ENCODE data around the gene DACH2.
A peak's percentile ranks its signal among the peaks of the same experiment; 100 is the strongest.

The DACH2 gene

DNA sequence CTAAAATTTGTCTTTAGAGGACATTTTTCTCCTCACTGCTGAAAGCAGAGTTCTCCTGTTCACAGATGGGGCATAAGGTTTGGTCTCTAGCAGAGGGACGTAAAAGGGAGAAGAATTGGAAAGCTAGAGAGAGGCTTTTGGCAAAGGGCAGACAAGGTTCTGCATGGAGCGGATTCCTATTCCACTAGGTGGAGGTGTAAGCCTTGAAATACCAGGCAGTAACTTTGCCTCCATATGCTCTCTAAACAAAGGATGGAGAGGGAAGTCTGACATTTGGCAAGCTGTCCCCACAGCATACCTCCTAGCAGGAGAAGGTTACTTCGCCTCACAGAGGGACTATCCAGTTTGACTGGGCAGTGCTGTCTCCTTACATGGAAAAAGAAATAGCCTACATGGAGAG lies 174.7 kb downstream of the DACH2 start:
- DNase-seq = no peak

DNA sequence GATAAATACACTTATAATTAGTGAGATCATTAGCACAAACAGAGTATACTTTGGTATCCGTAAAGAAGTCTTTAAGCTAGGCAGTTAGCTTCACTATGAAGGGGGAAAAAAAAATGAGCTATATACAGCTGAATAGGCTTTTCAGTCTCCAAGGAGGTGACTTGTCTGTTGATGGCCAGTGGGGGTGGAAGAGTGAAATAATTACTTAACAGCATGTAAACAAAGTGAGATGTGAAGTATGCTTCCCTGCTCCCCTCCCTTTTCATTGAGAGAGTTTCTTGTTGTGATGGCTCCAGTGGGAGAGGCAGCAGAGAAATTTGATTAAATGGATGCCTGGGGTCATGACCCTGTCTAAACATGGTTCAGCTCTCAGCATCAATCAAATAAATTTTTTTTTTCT lies 180.9 kb downstream of the DACH2 start:
- DNase-seq = no peak

DNA sequence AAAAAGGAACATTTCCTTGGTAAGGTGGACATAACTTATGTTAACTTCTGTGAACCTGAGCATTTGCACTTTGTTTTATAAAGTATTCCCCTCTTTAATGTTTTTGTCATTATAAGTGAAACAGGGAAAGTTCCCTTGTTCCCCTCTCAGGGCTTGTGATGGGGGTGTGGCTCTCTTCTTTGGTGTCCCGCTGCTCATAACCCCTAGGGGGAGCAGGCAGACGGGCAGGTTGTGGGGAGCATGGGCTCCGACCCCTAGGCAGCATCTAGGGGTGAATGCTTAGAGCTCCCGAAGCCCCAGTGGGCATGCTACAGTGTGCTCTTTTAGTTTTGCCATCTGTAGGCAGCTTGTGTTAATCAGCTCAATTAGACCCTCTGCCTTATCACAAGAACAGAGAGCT lies 200.4 kb downstream of the DACH2 start:
- no peak for DNase-seq

DNA sequence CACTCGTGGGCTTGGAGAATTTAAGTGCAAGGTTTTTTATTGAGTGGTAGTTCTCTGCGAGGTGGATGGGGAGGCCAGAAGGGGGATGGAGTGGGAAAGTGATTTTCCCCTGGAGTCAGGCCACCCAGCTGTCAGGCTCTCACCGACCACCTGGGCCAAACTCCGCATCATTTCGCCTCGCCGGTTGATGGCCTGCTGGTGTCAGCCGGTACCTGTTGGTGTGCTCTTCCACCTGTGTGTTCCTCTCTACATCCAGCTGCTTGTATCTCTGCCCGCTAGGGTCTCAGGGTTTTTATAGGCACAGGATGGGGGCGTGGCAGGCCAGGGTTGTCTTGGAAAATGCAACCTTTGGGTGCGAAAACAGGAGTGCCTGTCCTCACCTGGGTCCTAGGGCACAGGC lies 200.9 kb downstream of the DACH2 start:
- DNase-seq = no peak

DNA sequence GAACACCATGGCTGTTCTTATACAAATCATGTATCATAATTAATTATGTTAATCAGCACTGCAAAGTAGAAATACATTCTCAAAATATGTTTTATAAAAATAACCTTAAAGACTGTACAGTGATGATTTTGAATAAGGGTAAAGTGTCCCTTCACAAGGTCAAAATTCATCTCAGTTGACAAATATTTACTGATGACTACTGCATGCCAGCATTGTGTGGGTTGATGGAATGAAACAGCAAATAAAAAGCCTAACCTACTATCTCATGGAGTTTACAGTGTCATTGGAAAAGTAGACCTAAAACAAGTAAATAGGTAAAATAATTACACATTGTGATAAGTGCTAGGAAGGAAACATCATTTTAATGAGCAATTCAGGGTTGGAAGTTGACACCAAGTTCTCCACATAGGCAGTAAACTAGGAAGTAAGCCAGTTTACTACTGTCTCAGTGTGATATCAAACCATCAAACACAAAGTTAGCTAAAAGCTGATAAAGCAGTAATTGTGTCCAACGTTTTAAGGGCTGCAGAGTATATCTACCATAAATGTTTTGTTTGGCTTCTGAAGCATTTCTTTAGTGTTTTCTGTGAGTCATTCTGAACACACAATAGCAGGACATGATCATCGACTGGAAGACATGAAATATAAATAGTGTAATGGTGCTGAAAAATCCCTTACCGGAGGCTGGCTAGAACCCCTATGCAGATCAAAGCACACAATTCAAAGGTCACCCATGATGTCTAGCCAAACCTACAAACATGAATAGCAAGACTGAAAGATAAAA lies 221.8 kb downstream of the DACH2 start:
- DNase-seq = no peak

DNA sequence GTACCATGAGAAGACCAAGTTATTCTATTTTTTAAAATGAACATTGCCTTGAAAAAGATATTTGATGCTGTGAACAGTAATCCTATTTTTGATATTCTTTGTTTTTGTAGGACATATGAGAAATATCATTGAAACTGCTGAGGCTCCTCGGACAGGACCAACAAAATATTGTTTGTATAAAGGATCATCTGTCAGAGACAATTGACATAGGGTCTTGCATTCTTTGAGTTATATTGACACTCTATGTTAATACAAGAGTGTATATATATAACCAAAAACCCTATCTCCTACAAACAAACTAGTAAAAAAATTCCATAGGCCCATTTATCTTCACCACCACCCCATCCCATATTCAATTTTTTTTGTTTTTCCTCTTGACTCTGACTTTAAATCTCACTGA lies 222.7 kb downstream of the DACH2 start:
- no peak for DNase-seq

DNA sequence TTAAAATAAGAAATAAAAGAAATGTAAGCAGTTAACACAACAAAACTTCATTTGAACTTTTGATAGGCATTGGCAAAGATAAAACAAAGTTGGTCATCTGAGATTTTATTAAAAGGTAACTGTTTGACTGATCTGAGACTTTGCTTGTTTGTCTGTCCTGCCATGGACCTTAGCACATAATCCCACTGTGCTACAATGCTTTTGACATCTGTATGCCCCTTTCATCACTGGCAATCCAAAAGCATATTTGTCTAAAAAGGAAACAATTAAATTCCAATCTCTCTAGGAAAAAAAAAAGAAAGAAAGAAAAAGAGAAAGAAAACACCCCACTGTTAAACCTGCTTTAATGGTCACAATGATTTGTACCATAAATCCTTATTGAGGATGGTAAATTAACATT lies 231.0 kb downstream of the DACH2 start:
- no peak for DNase-seq

DNA sequence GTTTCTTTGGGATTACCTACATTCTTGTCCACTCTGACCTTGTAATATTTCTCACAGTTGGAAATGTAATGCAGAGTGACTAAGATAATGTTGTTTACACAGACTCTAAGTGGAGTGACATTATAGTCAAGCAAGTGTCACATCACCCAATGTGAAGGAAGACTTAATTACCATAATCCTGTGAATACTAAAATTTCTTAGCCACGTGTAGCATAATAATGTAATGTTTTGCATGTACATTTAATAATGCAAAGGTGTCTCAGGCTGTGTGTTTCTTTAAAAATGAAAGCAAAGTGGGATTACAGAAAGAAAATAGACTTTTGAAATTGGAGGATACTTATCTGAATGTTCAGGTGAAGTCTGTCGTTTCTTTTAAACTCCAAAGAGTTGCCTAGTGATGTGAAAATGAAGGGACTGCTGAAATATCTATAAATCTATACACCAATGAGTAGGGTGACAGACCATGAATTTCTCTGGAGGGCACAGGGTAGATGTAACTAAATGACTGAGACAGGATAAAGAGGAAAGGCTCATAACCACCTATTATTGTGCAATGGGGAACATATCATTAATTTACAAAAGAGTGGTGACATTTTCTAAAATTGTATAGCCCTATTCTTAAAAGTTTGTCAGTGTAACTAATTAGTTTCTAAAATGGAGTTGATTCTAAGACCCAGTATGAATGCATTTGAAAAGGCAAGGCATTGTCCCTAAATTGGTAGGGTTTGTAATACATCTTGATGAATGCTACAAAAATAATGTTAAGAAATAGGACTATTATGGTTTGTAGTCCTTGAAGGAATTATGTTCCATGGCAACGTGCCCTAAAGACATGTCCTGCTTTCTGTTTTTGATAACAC lies 235.7 kb downstream of the DACH2 start:
- DNase-seq = no peak

DNA sequence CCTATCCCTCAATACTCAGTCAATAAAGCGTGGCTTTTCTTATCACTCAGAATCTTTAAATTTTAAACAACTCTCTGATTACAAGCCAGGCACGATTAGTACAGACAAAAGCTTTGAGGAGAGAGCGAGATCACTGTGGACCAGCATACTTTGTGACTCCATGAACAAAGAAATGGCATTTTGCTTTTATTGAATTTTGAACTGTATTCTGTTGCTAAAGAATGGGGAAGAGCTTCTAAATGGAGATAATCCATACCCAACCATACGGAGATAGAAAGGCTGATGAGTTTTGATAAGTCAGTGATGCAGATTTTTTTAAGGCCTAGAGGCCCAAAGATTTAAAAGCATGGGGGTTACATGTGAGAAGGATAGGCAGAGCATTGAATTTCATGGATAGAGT lies 259.1 kb downstream of the DACH2 start:
- DNase-seq = no peak

DNA sequence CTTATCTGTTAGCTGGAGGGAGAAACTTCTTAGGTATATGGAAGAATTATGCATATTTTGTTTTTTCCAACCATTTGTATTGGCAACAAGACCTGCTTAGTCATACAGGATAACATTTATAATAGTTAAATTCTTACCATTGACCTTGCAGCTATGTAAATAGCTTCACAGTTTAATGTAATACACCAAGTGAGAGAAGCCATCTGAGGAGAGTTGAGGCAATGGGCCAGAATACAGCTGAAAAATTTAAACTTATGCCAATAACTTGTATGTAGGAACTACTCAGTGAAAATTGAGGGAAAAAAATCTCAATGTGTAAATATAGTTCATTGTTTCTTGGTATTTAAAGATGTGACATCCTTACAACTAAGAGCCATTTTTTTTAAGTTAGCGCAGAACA lies 273.5 kb downstream of the DACH2 start:
- DNase-seq = no peak

DNA sequence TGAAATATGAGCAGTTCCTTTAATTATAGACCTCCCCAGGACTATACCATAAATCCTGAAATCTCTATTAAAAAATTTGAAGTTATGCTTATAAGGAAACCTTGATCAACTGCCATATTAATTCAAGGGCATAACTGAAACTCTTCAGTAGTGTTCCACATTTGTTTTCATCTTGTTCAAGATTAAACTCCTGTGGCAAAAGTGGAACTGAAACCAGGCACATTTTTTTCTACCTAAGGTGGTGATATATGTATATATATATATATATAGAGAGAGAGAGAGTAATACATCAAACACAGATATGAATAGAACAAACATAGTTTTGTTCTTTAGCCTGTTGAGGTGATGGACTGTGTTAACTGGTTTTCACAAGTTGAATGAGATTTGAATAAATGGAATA lies 287.9 kb downstream of the DACH2 start:
- DNase-seq = no peak

DNA sequence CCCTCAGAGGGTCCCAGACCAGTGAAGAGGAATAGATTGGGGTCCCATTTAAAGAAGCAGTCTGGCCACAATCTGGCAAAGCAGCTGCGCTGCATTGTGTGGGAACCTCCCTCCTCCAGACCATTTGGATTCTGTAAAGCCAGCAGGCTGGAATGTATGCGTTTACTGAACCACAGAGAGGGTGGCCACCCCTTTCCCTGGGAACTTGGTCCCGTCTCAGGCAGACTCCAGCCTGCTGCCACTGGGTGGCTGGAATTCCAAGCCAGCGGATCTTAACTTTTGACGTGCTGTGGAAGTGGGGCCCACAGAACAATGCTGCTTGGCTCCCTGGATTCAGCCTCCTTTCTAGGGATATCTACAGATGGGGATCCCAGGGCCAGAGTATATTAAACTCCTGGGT lies 307.2 kb downstream of the DACH2 start:
- DNase-seq = no peak

DNA sequence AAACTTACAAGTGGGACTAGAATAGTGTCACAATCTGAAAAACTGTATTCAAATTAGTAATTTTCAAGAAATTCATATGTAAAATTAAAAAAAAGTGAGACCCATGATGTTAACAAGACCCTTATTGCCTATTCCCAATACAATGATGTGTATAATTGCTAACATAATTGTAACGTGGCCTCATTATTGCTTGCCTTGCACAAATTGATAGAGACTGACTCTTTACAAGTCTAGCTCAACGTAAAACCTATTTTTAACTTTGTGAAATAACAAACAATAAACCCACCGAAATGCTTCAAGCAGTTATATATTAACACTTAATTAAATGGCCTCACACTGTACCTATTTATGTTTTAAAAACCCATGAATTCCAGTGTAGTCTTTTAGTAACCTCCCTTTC lies 312.5 kb downstream of the DACH2 start:
- no peak for DNase-seq

DNA sequence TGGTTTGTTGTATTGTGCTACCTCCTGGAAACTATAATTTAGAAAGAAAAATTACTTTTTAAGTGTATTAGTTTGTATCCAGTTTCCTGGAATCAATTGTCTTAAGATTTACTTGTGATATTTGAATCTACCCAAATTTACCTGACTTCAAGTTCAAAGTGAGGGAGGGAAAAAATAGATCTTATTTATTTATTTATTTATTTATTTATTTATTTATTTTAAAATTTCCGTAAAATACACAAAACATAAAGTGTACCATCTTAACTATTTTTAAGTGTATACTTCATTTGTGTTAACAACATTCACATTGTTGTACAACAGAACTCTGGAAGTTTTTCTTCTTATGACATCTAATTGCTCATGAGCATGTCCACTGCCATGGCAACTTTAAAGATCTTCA lies 356.0 kb downstream of the DACH2 start:
- DNase-seq = no peak

DNA sequence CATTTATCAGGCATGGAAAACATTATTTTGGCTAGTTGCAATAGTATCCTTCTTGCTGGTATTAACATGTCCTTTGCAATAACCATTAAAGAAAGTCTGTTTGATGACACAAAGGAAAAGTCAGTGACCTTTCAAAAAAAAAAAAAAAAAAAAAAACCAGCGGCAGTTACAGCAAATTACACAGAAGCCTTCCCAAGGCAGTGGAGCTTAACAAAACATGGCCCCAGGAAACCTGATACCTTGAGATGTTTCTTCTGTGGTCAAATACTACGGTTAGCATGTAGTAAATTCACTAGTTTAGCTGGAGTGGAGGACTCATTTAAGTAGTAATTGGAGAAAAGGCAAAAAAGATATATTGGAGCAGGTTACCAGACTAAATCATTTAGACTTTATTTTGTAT lies 359.1 kb downstream of the DACH2 start:
- no peak for DNase-seq

DNA sequence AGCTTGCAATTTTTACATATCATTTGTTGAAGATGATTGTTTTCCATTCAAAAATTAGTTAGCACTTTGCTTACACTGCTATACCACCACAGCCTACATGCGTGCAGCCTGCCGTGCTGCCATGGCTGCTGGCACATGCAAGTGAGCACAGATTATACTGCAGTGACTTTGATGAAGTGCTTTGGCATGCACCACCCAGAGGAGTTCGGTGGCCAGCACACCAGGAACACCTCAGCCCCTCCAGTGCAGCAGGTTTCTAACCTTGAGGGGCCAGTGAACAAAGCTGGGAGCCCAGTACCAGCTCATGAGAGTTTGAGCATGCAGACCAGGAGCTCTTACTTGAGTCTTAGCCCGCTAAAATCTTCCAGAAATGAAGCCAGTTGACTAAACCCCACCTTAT lies 431.5 kb downstream of the DACH2 start:
- DNase-seq = no peak

DNA sequence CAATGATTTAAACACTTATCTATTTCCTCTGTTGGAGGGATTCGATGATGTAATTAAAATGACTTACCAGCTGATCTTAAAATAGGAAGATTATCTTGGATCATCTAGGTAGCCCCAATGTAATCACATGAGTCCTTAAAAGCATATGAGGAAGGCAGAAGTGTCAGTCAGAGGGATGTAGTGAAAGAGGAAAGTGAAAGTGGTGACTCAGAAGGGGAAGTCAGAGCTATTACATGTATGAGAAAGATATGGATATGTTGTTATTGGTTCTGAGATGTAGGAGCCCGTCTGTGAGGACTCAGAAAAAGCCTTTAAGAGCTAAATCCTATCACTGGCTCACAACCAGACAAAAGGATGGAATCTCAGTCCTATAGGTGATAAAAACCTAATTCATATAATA lies 456.4 kb downstream of the DACH2 start:
- no peak for DNase-seq

DNA sequence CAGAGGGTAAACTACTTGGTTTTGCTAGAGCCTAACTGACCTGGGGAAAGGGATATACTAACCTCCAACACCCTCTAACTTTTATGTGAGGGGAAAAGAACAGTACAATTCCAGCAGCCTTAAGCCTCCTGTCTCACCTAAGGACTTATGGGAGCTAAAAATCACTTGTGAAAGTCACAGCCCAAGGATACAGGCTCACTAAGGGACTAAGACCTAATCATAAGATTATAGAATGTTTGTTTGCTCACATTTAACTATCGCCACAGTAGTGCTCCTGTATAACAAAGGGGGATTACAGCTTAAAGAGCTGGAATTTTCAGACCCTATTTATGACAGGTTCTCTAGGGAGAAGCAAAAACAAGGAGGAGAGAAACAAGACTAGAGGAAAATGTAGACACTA lies 548.7 kb downstream of the DACH2 start:
- DNase-seq = no peak

DNA sequence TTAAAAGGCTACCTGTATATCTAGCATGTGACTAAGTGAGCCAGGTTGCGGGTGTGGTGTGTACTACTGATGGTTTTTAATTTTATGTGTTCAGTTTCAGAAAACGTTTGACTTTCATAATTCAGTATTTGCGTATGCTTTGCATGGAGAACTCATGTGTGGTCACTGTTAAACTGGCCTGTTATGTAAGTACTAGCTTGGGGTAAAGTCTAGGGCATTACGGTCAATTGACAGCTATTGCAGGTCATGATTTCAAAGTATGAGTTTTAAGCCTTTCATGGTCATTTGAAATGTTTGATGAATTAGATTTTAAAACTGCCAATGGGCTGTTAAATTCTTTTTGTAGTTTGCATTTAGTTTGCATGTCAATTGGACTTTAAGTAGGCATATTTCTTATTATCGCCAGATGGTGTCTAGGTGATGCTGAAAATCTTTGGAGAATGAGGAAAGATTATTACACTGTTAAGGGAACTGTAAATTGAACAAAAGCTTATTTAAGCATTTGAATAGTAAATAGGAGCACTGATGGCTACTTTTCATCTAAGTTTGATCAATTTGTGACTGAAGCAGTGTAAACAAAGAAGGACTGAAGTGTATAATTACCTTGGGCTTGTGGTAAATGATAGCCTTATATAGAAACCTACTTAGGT lies 563.4 kb downstream of the DACH2 start:
- no peak for DNase-seq

DNA sequence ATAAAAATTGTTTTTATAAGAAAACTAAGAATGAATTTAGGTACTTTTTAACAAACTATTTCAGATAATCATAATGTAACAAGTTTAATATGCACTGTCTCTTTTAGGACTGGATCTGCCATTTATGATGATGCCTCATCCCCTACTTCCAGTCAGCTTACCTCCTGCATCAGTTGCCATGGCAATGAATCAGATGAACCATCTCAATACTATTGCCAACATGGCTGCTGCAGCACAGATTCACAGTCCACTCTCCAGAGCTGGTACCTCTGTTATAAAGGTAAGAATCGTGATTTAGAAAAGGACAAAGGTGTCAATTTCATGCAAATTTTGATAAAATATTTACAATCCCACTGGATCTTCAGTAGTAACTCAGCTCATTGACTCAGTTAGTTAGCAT lies 566.2 kb downstream of the DACH2 start:
- DNase-seq = peak in 1 of 56 donors; percentile 0

DNA sequence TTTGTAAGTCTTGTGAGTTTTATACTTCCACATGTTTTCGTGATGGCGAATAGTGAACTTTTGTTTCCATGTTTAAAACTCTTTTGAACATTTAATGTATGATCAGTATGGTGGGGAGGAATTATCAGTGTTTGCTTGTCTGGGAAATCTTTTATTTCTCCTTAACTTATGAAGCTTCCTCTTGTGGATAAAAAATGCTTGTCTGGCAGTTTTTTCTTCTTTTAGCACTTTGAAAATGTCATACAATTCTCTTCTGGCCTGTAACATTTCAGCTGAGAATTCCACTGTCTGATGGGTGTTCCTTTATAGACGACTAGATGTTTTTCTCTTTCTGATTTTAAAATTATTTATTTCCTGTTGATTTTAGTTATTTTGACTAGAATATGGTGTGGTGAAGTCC lies 576.0 kb downstream of the DACH2 start:
- no peak for DNase-seq

DNA sequence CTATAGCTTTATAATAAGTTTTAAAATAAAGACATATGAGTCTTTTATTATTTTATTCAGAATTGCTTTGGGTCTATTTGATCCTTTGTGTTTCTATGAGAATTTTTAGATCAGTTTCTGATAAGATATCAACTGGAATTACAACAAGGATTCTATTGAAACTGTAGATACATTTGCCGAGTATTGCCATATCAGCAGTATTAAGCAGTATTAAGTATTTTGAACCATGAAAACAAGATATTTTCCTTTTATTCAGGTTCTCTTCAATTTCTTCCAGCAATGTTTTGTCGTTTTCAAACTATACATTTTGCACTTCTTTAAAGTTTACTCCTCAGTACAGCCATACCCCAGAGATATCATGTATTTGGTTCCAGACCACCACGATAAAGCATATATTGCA lies 598.8 kb downstream of the DACH2 start:
- no peak for DNase-seq

DNA sequence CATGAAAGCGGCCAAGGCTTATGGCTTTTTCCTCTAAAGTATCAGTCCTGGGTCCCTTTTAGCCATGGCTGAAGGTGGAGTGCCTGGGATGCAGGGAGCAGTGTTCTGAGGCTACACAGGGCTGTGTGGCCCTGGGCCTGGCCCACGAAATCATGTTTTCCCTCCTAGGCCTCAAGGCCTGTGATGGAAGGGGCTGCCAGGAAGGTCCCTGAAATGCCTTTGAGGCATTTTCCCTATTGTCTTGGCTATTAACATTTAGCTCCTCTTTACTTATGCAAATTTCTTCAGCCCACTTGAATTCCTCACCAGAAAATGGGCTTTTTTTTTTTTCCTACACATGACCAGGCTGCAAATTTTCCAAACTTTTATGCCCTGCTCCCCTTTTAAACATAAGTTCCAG lies 657.0 kb downstream of the DACH2 start:
- no peak for DNase-seq
